HG02981 (cell line): Measurements from ENCODE around the gene ASH1L.
"Not testable (repeated sequence)": the region's sequence is repeated elsewhere in the genome, so short reads cannot be mapped to it uniquely, and the experiment has no call there.

Source experiments
- ATAC-seq: cut with Tn5 transposase; IDR thresholded peaks from one replicate; pipeline ENCODE4 v1.9.1; 2021; ENCODE audit warnings: mild to moderate bottlenecking, moderate library complexity; ENCODE audit not compliant: unreplicated experiment

The ASH1L gene

DNA sequence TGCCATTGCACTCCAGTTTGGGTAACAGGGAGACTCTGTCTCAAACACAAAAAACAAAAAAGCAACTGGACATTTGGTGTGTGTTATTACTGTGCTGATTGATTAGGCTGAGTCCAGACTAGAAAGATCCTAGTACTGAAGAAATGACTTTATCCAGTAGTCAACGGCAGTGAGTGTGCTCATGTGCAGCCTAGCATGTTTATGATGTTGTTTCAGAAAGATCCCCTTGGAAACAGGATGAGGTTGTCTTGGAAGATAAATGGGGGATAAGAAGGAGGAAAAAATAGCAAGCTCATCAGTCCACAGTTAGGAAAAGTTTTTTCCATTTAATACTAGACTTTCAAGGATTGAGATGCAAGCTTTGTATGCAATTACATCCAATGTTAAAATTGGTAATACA, 227.6 kb downstream of the ASH1L start:
- ATAC-seq, result no peak

DNA sequence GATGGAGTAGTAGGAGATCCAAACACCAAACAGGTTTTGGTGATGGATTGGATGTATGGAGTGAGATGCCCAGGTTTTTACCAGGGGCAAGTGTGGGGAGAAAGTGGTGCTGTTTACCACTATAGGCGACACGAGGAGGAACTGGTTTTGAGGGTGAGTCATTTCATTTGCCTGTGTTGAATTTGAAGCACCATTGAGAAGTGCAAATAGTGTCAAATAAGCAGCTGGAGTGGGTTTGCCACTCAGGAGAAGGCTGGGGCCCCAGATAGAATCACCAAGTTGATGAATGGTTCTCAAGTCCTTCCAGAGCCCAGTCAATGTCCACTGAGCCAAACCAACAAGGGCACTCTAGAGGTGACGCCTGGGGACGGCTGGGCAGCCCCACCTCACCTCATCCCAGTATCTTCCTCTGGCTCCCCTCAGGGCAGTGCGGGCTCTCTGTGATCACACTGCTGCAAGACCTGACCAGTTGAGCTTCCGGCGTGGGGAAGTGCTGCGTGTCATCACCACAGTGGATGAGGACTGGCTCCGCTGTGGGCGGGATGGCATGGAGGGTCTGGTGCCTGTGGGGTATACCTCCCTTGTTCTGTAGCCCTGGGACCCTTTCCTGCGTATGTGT, 232.5 kb downstream of the ASH1L start:
- no peak for ATAC-seq

GRCh38 chr1:155328856-155329255, 233.7 kb downstream of the ASH1L start:
- ATAC-seq, result not testable (repeated sequence)

- ATAC-seq, result no peak
These were observed 234.6 kb downstream of the ASH1L start for GRCh38 chr1:155327981-155328380.

GRCh38 chr1:155326631-155327037, 236.0 kb downstream of the ASH1L start:
- ATAC-seq, result no peak

GRCh38 chr1:155326020-155326526, 236.5 kb downstream of the ASH1L start:
- no peak for ATAC-seq

GRCh38 chr1:155325603-155325893, 237.1 kb downstream of the ASH1L start:
- no peak for ATAC-seq

GRCh38 chr1:155324717-155325602, 237.6 kb downstream of the ASH1L start:
- peak; percentile 1 for ATAC-seq

DNA sequence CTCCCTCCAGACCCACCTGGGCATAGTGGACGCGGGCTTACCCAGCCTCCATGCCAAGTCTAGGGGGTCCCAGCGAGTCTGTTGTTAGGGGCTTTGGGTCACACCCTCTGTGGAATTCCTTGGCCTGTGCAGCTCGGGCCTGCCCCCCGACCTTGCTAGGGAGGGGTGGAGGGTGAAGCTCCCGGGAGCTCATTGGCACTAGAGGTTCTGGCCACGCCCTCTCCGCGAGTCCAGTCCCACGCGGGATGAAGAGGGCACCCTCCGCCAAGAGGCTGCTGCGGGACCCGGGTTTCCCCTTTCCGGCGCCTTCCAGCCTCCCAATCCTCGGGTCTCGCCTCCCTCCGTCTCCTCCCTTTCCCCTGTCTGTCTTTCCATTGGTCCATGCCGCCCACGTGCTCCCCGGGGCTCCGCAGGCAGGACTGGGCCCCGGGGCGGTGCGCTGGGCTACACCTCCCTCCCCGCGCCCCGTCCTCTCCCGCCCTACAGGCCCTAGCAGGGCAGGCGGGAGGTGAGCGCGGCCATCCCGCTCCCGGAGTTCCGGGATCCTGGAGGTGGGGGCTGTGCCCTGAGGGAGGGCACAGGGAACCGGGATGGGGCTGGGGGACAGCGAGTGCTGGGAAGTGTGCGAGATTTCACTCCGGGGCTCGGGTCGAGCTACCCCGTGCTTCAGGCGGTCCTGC, 238.4 kb downstream of the ASH1L start:
- ATAC-seq, result peak; percentile 58

GRCh38 chr1:155323729-155324036, 238.9 kb downstream of the ASH1L start:
- peak; percentile 34 for ATAC-seq

- ATAC-seq, result peak; percentile 32
These were observed 239.5 kb downstream of the ASH1L start for GRCh38 chr1:155322953-155323728.

DNA sequence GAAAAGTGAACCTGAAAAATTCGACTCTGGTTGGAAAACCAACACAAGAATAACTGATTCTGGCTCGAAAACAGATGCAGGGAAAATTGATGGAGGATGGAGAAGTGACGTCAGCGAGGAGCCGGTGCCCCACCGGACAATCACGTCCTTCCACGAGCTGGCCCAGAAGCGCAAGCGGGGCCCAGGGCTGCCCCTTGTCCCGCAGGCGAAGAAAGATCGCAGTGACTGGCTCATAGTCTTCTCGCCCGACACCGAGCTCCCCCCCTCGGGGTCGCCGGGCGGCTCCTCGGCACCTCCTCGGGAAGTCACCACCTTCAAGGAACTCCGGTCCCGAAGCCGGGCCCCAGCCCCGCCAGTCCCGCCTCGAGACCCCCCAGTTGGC, 240.0 kb downstream of the ASH1L start:
- no peak for ATAC-seq

DNA sequence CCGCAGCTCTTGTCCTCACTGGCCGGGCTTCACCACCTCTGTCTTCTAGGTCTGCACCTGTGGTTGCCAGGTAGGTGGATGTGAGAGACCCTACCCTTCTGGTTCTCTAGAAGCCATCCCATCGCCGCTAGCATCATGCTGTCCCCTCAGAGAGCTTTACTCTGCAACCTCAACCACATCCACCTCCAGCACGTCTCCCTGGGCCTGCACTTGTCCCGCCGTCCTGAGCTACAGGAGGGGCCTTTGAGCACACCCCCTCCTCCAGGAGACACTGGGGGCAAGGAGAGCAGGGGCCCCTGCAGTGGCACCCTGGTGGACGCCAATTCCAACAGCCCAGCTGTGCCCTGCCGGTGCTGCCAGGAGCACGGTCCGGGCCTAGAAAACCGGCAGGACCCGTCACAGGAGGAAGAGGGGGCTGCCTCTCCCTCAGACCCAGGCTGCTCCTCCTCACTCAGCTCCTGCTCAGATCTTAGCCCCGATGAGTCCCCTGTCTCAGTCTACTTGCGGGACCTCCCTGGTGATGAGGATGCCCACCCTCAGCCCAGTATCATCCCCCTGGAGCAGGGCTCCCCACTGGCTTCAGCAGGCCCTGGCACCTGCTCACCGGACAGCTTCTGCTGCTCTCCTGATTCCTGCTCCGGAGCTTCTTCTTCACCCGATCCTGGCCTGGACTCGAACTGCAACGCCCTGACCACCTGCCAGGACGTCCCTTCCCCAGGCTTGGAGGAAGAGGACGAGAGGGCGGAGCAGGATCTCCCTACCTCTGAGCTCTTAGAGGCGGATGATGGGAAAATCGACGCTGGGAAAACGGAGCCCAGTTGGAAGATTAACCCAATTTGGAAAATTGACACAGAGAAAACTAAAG, 240.7 kb downstream of the ASH1L start:
- ATAC-seq, result no peak

- peak; percentile 22 for ATAC-seq
These were observed 241.7 kb downstream of the ASH1L start, which contains the start of gene RUSC1 for GRCh38 chr1:155320661-155321617. RUSC1 (plus strand) TSS chr1:155320894; CDS start chr1:155321774, 880 bp downstream.

DNA sequence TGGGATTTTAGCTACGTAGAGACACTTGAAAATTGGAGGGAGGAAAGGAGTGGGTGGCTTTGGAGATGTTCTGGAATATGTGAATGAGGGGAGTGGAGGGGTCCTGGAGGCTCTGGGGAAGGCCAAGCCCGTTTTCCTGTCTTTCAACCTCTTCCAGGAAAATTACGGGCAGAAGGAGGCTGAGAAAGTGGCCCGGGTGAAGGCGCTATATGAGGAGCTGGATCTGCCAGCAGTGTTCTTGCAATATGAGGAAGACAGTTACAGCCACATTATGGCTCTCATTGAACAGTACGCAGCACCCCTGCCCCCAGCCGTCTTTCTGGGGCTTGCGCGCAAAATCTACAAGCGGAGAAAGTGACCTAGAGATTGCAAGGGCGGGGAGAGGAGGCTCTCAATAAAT, 242.4 kb downstream of the ASH1L start:
- ATAC-seq, result no peak

- ATAC-seq, result no peak
These were observed 243.1 kb downstream of the ASH1L start for GRCh38 chr1:155319536-155319935.

- no peak for ATAC-seq
These were observed 244.5 kb downstream of the ASH1L start for GRCh38 chr1:155318082-155318481.

GRCh38 chr1:155316922-155317321, 245.7 kb downstream of the ASH1L start:
- ATAC-seq, result no peak

- no peak for ATAC-seq
These were observed 249.3 kb downstream of the ASH1L start for GRCh38 chr1:155313261-155313660.
